GM12872 (cell line): ENCODE data around the gene DNAJB9.

ENCODE experiments used
- CTCF ChIP-seq: IDR thresholded peaks from 3 replicates; pipeline ENCODE4 v1.5.1; 2011; ENCODE audit warnings: low read depth, mild to moderate bottlenecking, low read length, moderate library complexity; ENCODE audit not compliant: insufficient read depth

DNAJB9 gene

GRCh38 chr7:108614896-108615295, 45.2 kb downstream of the DNAJB9 start:
- TF ChIP-seq CTCF = no peak

- TF ChIP-seq CTCF = no peak
Measured at GRCh38 chr7:108618056-108618455, 48.4 kb downstream of the DNAJB9 start.

- no peak for TF ChIP-seq CTCF
Measured at GRCh38 chr7:108623220-108623619, 53.5 kb downstream of the DNAJB9 start.
